Esophagus muscularis mucosa (tissue), 4 donors: ENCODE results near the gene KANSL3. TPM values are rescaled to one million over a fixed set of nuclear protein-coding genes. Genes with fewer than 3 reads are reported as not detected.

Experiments
- DNase-seq: peaks from one replicate; pipeline ENCODE4 v3.0.0-alpha.2; 2017; ENCODE audit errors: extremely low spot score
- H3K27ac ChIP-seq, 4 donors: fragments of 200-600 bp; sonication (generic); replicated peaks in 1 of 4; 1 replicate in 3 of 4; 2 replicates in 1 of 4; pipeline ENCODE4 v1.5.1; 2016 to 2019; ENCODE audit warnings: mild to moderate bottlenecking in 1 of 4
- H3K27me3 ChIP-seq, 4 donors: fragments of 200-600 bp; sonication (generic); one replicate each; pipeline versions ENCODE4 v1.5.1 to v1.6.0; 2016 to 2019
- H3K36me3 ChIP-seq, 4 donors: fragments of 200-600 bp; sonication (generic); one replicate each; pipeline ENCODE4 v1.5.1; 2016 to 2019
- H3K4me1 ChIP-seq, 4 donors: fragments of 200-600 bp; sonication (generic); one replicate each; pipeline ENCODE4 v1.5.1; 2016 to 2019
- H3K4me3 ChIP-seq, 4 donors: fragments of 200-600 bp; sonication (generic); 1 replicate in 2 of 4; 2 replicates in 2 of 4; pipeline ENCODE4 v1.5.1; 2016 to 2019; ENCODE audit warnings: mild to moderate bottlenecking in 4 of 4, moderate library complexity in 1 of 4
- H3K9me3 ChIP-seq, 4 donors: fragments of 200-600 bp; sonication (generic); 1 replicate in 3 of 4; 2 replicates in 1 of 4; pipeline ENCODE4 v1.5.1; 2016 to 2019
- CTCF ChIP-seq, 3 experiments: fragments of 200-600 bp in 2 of 3; fragments of 450-650 bp in 1 of 3; sonication (generic) in 2 of 3; IDR thresholded peaks; one replicate each; pipeline ENCODE4 v1.5.1; 2017 to 2019; ENCODE audit warnings: antibody characterized with exemption in 3 of 3, mild to moderate bottlenecking in 2 of 3, moderate library complexity in 1 of 3
- EP300 ChIP-seq: sonication (generic); formaldehyde crosslinking; IDR thresholded peaks from one replicate; pipeline ENCODE4 v1.6.1; 2017; ENCODE audit warnings: antibody characterized with exemption
- POLR2A ChIP-seq: fragments of 450-650 bp; IDR thresholded peaks from one replicate; pipeline ENCODE4 v1.6.1; 2017; ENCODE audit warnings: antibody characterized with exemption, moderate library complexity, mild to moderate bottlenecking, low read depth
- POLR2AphosphoS5 ChIP-seq, 2 donors: sonication (generic); formaldehyde crosslinking; IDR thresholded peaks; one replicate each; pipeline ENCODE4 v1.6.1; 2017; ENCODE audit warnings: antibody characterized with exemption in 2 of 2
- WGBS: methylation state at CpG from one replicate; pipeline ENCODE4 v1.1.5; 2018; 5-methylcytosine and 5-hydroxymethylcytosine counted together
- intact Hi-C: fragments of 100-400 bp; cut with DNase I; formaldehyde crosslinking; loops from one replicate; pipeline ENCODE4 v1.15.1; 2023
- total RNA-seq, 4 donors: library from RNA; depleted of rRNA; stranded (reverse); fragments of >200 nt; gene quantifications; one replicate each; pipeline versions ENCODE4 v1.1.0 to v1.2.1, GENCODE V29; 2016

KANSL3 gene
- total RNA-seq = 10 to 100 TPM; 54.2 to 63.1 (median 59.5) TPM

- H3K27me3 ChIP-seq = no peaks in the 10 kb centered on the region
- H3K9me3 ChIP-seq = no peaks in the 10 kb centered on the region
- TF ChIP-seq POLR2AphosphoS5 (IDR thresholded peaks at IDR 0.05) = peak; percentile 99 to 100
- no peak for TF ChIP-seq EP300
- TF ChIP-seq POLR2A = peak; percentile 98
- peak in 1 of 3 experiments; percentile 40 for TF ChIP-seq CTCF (IDR thresholded peaks at IDR 0.05)
- H3K4me1 ChIP-seq = peaks cover 27 to 46% (median 43%) of the 10 kb centered on the region in 4 donors
- peak within 1 kb of the TSS; percentile 91 to 97 (median 94) for H3K27ac ChIP-seq
- intact Hi-C loops = loop anchor here (5.0 to 10.0 kb wide), 3 partner anchors 99 to 176 kb away; partner anchors contain the start of genes CNNM3 and CNNM4
- peak; percentile 96 for DNase-seq
- WGBS = 18% methylated on average over 22 of the region's 67 CpGs
- peak within 1 kb of the TSS; percentile 64 to 83 (median 71) for H3K4me3 ChIP-seq
- H3K36me3 ChIP-seq = peaks cover 3 to 15% (median 10%) of the 10 kb centered on the region in 4 donors
Observed at GRCh38 chr2:96638144-96639121, at the start of gene KANSL3. TSS of gene KANSL3 (minus strand) at chr2:96638312. CDS start at chr2:96637135, 1,177 bp downstream.

- intact Hi-C loops = no loop called here
- H3K27me3 ChIP-seq = peaks cover 0 to 25% (median 0%) of the 10 kb centered on the region in 4 donors
- H3K36me3 ChIP-seq = no peaks in the 10 kb centered on the region
- H3K9me3 ChIP-seq = no peaks in the 10 kb centered on the region
- H3K4me3 ChIP-seq = no peak overlapping the region
- H3K27ac ChIP-seq = no peak overlapping the region
- 100% methylated on average over 3 of the region's 3 CpGs for WGBS
- peaks cover 6 to 12% (median 9%) of the 10 kb centered on the region in 4 donors for H3K4me1 ChIP-seq
- no peak for DNase-seq
- TF ChIP-seq POLR2AphosphoS5 (IDR thresholded peaks at IDR 0.05) (no peak), EP300 (no peak), POLR2A (no peak), CTCF (IDR thresholded peaks at IDR 0.05) (no peak)
Observed at GRCh38 chr2:96687266-96687665, 49.2 kb upstream of the KANSL3 start.

- WGBS = 28% methylated on average over 8 of the region's 19 CpGs
Observed at GRCh38 chr2:96685577-96686459, 47.7 kb upstream of the KANSL3 start.

More at GRCh38 chr2:96685577-96686459, 47.7 kb upstream of the KANSL3 start:
- Histone ChIP-seq H3K36me3 (no peaks in the 10 kb centered on the region), H3K4me3 (no peak overlapping the region), H3K27me3 (peaks cover 0 to 25% (median 0%) of the 10 kb centered on the region in 4 donors), H3K4me1 (peaks cover 6 to 12% (median 9%) of the 10 kb centered on the region in 4 donors), H3K9me3 (no peaks in the 10 kb centered on the region), H3K27ac (no peak overlapping the region)
- TF ChIP-seq POLR2AphosphoS5 (IDR thresholded peaks at IDR 0.05) (no peak), EP300 (no peak), POLR2A (no peak), CTCF (IDR thresholded peaks at IDR 0.05) (no peak)
- intact Hi-C loops = no loop called here
- DNase-seq = no peak
